Renal pelvis (tissue), 4 donors: Measurements from ENCODE around the gene CRYAB. TPM values are rescaled to one million over a fixed set of nuclear protein-coding genes. Genes with fewer than 3 reads are reported as not detected.
"Not testable (repeated sequence)": the region's sequence is repeated elsewhere in the genome, so short reads cannot be mapped to it uniquely, and the experiment has no call there.

ENCODE experiments used
- DNase-seq: peaks from one replicate; pipeline ENCODE4 v3.0.0-alpha.2; 2013
- polyA plus RNA-seq, 3 donors: library from polyadenylated mRNA; unstranded; fragments of 120-200 nt; gene quantifications; one replicate each; pipeline ENCODE4 v1.2.1, GENCODE V29; 2013; ENCODE audit not compliant: insufficient read length in 3 of 3

CRYAB gene
- polyA plus RNA-seq, 3 donors, result 48.6 to 75.2 (median 50.1) TPM

GRCh38 chr11:111913031-111913861 is 1.7 kb upstream of the CRYAB start:
- no peak for DNase-seq

- no peak for DNase-seq
Observed at GRCh38 chr11:111912535-111912934, 965 bp upstream of the CRYAB start, which contains the start of gene HSPB2. TSS of gene HSPB2 (plus strand) at chr11:111912734. CDS start at chr11:111912830, 96 bp downstream.

DNA sequence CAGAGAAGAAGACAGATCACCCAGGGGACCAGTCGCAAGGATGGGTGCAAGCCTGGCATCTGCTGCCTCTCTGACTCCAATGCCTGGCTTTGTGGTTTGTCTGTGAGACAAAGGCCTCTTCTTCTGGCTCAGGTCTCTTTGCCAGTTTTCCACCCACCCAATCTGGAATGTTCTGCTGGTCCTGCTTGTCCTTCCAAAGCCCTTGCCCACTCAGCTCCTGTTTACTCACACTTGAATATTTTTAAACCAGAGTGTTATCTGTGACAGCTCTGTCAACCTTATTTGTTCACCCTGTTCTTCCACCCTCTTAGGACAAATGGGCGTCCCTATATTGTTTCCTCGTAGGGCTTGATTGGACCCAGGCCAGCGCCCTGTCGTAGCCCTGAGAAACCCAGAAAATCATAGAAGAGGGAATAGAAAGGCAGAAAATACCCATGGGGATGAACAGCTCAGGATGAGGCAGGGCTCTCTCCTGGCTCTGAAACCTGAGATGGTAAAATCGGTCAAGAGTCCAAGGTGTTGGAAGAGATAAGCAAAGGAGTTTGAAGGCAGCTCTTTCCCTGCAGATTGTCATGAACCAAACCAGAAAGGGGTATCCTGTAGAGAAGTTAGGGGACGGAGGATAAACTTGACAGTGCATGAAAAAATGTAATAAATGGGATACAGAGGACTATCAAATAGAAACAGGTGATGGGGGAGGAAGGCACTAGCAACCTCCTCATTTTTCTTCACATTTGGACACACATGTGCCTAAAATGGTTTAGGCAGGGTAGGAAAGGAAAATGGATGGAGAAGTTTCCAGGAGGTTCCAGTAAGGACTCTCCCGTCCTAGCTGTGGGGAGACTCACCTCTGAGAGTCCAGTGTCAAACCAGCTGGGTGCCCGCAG is 651 bp downstream of the CRYAB start:
- no peak for DNase-seq

DNA sequence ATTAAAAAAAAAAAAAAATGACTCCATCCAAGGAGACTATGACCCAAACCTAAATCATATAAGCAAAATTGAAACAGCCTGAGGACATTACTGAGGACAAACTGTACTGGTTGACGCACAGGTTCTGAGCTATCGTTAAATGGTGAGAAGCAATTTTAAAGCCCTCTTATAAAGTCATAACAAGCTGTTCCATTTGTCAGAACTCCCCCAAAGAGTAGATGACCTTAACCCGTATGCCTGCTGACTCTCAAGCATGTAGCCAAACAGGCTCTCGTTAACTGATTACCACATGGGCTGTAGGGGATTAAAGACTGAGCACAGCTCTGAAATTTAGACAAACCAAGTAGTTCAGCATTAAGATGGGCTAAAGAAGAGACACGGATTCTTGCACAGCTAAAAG is 2.2 kb downstream of the CRYAB start:
- no peak for DNase-seq

GRCh38 chr11:111908639-111909305 is 2.8 kb downstream of the CRYAB start:
- DNase-seq, result no peak

- no peak for DNase-seq
Observed at GRCh38 chr11:111906680-111907079, 4.9 kb downstream of the CRYAB start.

DNA sequence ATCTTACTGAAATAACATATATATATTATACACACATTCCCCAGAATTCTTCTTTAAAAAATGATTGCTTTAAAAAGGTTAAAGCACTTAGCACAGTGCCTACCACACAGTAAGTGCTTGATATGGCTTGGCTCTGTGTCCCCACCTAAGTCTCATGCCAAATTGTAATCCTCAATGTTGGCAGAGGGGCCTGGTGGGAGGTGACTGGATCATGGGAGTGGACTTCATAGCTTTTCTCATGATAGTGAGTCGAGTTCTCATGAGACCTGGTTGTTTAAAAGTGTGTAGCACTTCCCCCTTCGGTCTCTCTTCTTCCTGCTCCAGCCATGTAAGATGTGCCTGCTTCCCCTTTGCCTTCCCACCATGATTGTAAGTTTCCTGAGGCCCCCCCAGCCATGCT is 6.2 kb downstream of the CRYAB start:
- no peak for DNase-seq

DNA sequence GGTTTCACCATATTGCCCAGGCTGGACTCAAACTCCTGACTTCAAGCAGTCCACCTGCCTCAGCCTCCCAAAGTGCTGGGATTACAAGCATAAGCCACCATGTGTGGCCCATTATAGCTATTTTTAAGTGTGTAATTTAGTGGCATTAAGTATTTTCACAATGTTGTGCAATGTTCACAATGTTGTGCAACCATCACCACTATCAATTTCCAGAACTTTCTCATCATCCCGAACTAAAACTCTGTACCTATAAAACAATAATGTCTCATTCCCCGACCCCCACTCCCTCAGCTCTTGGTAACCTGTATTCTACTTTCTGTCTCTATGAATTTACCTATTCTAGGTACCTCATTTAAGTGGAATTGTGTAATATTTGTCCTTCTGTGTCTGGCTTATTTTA is 24.7 kb downstream of the CRYAB start:
- DNase-seq, result no peak

GRCh38 chr11:111886032-111886431 is 25.5 kb downstream of the CRYAB start:
- no peak for DNase-seq

GRCh38 chr11:111885053-111885452 is 26.5 kb downstream of the CRYAB start:
- DNase-seq, result not testable (repeated sequence)

- no peak for DNase-seq
Observed at GRCh38 chr11:111882202-111882601, 29.4 kb downstream of the CRYAB start.

DNA sequence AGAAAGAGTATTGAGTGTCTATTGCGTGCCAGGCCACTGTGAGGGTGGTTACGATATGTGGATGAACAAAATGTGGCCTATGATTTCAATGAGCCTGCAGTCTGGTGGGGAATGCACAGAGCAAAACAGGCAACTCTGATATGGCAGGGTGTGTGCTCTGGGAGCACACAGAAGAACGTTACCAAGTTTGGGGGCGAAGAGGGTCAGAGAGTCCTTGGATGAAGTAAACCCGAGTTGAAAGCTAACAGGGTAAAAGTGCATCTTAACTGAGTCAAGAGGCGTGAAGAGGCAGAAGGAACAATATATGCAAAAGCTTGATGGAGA is 32.0 kb downstream of the CRYAB start:
- DNase-seq, result no peak

- DNase-seq, result peak; percentile 98
Observed at GRCh38 chr11:111878849-111879636, 32.5 kb downstream of the CRYAB start, which contains the start of the genes CFAP68 and FDXACB1. TSS of gene CFAP68 (plus strand) at chr11:111879541. CDS start at chr11:111879561, 20 bp downstream. TSS of gene FDXACB1 (minus strand) at chr11:111879165. CDS start at chr11:111879132, 33 bp downstream.

DNA sequence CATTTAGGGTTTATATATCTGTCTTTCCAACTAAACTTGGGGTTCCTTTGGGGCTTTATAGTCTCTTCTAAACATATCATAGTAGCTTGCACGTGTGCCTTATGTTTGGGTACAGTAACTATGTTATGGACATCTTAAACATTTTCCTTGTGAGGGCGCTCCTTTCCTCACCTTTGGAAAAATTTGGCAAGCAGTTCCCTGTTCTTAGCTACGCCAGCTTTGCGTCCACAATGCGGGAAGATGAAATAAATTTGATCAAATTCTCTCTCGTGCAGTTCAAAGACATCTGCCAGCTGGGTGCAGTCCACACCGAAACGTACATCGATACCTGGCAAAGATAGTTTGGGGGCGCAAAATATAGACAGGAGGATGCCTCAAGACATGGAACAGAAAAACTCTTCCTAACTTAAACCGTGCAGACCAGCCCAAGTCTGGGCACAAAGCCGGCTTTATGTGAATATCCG is 33.2 kb downstream of the CRYAB start:
- DNase-seq, result peak; percentile 45

GRCh38 chr11:111871693-111872161 is 39.8 kb downstream of the CRYAB start:
- DNase-seq, result no peak

- peak; percentile 83 for DNase-seq
Observed at GRCh38 chr11:111870886-111871692, 40.5 kb downstream of the CRYAB start, which contains the start of gene ALG9. TSS of gene ALG9 (minus strand) at chr11:111871581. CDS start at chr11:111871482, 99 bp downstream.

GRCh38 chr11:111870522-111870885 is 41.1 kb downstream of the CRYAB start:
- DNase-seq, result no peak

- no peak for DNase-seq
Observed at GRCh38 chr11:111870113-111870512, 41.5 kb downstream of the CRYAB start.

GRCh38 chr11:111860257-111860656 is 51.3 kb downstream of the CRYAB start:
- no peak for DNase-seq
